ENCODE results near the gene IVD.

IVD gene

GRCh38 chr15:40469776-40470390, 64.3 kb downstream of the IVD start:
- Histone ChIP-seq H3K27ac (ENCODE audit: insufficient read depth, low read depth, low read length, poor library complexity, severe bottlenecking) (peak overlapping the region; percentile 61), H3K4me3 (ENCODE audit: insufficient read depth, low read depth, low read length) (peak overlapping the region; percentile 74)

GRCh38 chr15:40470423-40471104, 65.0 kb downstream of the IVD start, which contains the start of gene CHST14:
Gene CHST14, plus strand, starts transcription at chr15:40470984. Its CDS starts 230 bp downstream, at chr15:40471214.
- Histone ChIP-seq H3K4me3 (ENCODE audit: insufficient read depth, low read depth, low read length) (peak within 1 kb of the TSS; percentile 74), H3K27me3 (ENCODE audit: control insufficient read depth, insufficient read depth, low read length, poor library complexity, severe bottlenecking) (peaks cover 6% of the 10 kb centered on the region), H3K4me1 (ENCODE audit: control insufficient read depth, insufficient read depth, low read length) (peaks cover 7% of the 10 kb centered on the region), H3K36me3 (ENCODE audit: control insufficient read depth, insufficient read depth, low read length) (peaks cover 7% of the 10 kb centered on the region), H3K9me3 (ENCODE audit: control insufficient read depth, low read length) (no peaks in the 10 kb centered on the region), H3K27ac (ENCODE audit: insufficient read depth, low read depth, low read length, poor library complexity, severe bottlenecking) (peak within 1 kb of the TSS; percentile 61)
- 2 to 3% methylated on average over 51 to 52 of the region's 52 CpGs for whole genome bisulfite sequencing, 2 experiments

More at GRCh38 chr15:40469776-40470390, 64.3 kb downstream of the IVD start:
- peaks cover 6% of the 10 kb centered on the region for H3K27me3 ChIP-seq (ENCODE audit: control insufficient read depth, insufficient read depth, low read length, poor library complexity, severe bottlenecking)
- H3K4me1 ChIP-seq (ENCODE audit: control insufficient read depth, insufficient read depth, low read length): peaks cover 7% of the 10 kb centered on the region
- H3K36me3 ChIP-seq (ENCODE audit: control insufficient read depth, insufficient read depth, low read length): peaks cover 14% of the 10 kb centered on the region
- H3K9me3 ChIP-seq (ENCODE audit: control insufficient read depth, low read length): no peaks in the 10 kb centered on the region
- 92 to 93% methylated on average over 7 of the region's 7 CpGs for WGBS, 2 experiments

Measured in ectodermal cell (in vitro differentiated cells).